Stimulated activated naive CD8-positive, alpha-beta T cell treated with anti-CD3 and anti-CD28 coated beads, Interleukin-15, Interleukin-2, amounts not matched to agents 100 ng/mL and 50 ng/mL, for 24 hours (primary cell): ENCODE results near the gene LGALS1.
"Not testable (repeated sequence)": the region's sequence is repeated elsewhere in the genome, so short reads cannot be mapped to it uniquely, and the experiment has no call there.

ENCODE experiments used
- H3K27ac Mint-ChIP-seq: one replicate; pipeline ENCODE4 v1.8.0; 2021; ENCODE audit warnings: mild to moderate bottlenecking, mixed read lengths
- H3K27me3 Mint-ChIP-seq: one replicate; pipeline ENCODE4 v1.8.0; 2021; ENCODE audit warnings: mixed read lengths
- H3K36me3 Mint-ChIP-seq: one replicate; pipeline ENCODE4 v1.8.0; 2021; ENCODE audit warnings: low read depth, mixed read lengths
- H3K4me1 Mint-ChIP-seq: one replicate; pipeline ENCODE4 v1.8.0; 2021; ENCODE audit warnings: low read depth, mixed read lengths
- H3K4me3 Mint-ChIP-seq: one replicate; pipeline ENCODE4 v1.8.0; 2021; ENCODE audit warnings: mild to moderate bottlenecking, mixed read lengths
- H3K9me3 Mint-ChIP-seq: one replicate; pipeline ENCODE4 v1.8.0; 2021; ENCODE audit warnings: mixed read lengths

Gene LGALS1

DNA sequence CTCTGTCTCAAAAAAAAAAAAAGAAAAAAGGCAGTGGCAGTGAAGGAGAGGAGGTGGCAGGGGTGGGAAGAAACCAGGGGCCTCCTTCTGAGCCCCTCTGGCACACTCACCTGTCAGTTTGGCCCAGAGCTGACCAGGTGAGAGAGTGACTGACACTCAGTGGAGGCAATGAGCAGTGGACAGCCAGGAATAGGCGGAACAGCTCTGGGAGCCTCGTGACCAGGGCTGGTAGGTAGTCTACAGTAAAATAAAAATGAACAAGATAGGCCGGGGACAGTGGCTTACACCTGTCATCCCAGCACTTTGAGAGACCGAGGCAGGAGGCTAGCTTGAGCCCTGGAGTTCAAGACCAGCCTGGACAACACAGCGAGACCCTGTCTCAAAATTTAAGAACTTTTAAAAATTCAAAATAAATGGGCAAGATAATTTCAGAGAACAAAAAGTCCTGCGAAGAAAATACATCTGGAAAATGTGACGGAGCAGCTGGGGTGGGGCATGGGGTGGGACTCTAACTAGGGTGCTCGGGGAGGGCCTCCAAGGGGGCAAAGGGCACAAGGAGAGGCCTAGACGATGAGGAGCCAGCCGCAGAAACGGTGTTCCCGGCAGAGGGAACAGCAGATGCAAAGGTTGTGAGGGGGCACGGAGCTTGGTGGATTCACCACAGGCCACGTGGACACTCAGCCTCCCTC lies 20.7 kb upstream of the LGALS1 start:
- Mint-ChIP-seq H3K27me3 (no peaks in the 10 kb centered on the region), H3K27ac (peak overlapping the region; percentile 33), H3K4me3 (no peak overlapping the region), H3K36me3 (peaks cover 27% of the 10 kb centered on the region), H3K9me3 (no peaks in the 10 kb centered on the region), H3K4me1 (peaks cover 15% of the 10 kb centered on the region)

DNA sequence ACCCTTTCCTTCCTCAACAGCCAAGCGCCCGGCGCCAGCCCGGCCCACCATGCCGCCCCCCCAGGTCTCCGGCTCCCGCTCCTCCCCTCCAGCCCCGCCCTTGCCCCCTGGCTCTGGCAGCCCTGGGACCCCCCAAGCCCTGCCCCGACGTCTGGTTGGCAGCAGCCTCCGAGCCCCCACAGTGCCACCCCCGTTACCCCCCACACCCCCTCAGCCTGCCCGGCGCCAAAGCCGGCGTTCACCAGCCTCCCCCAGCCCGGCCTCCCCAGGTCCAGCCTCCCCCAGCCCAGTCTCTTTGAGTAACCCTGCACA lies 20.2 kb upstream of the LGALS1 start:
- Mint-ChIP-seq H3K27ac (no peak overlapping the region), H3K4me1 (peaks cover 20% of the 10 kb centered on the region), H3K4me3 (no peak overlapping the region), H3K36me3 (peaks cover 24% of the 10 kb centered on the region), H3K9me3 (no peaks in the 10 kb centered on the region), H3K27me3 (no peaks in the 10 kb centered on the region)

DNA sequence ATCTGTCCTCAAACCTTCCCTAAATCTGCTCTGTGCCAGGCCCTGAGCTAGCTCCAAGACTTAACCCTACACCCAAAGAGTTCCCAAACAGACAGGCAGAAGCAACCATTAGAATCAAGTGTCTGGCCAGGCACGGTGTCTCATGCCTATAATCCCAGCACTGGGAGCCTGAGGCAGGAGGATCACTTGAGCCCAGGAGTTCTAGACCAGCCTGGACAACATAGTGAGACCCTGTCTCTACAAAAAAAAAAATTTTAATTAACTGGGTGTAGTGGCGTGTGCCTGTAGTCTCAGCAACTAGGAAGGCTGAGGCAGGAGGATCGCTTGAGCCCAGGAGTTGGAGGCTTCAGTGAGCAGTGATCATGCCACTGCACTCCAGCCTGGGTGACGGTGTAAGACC lies 18.9 kb upstream of the LGALS1 start:
- not testable (repeated sequence) for H3K9me3 Mint-ChIP-seq, H3K27ac Mint-ChIP-seq, H3K27me3 Mint-ChIP-seq, H3K4me3 Mint-ChIP-seq
- peaks cover 21% of the 10 kb centered on the region for H3K36me3 Mint-ChIP-seq
- peaks cover 34% of the 10 kb centered on the region for H3K4me1 Mint-ChIP-seq

DNA sequence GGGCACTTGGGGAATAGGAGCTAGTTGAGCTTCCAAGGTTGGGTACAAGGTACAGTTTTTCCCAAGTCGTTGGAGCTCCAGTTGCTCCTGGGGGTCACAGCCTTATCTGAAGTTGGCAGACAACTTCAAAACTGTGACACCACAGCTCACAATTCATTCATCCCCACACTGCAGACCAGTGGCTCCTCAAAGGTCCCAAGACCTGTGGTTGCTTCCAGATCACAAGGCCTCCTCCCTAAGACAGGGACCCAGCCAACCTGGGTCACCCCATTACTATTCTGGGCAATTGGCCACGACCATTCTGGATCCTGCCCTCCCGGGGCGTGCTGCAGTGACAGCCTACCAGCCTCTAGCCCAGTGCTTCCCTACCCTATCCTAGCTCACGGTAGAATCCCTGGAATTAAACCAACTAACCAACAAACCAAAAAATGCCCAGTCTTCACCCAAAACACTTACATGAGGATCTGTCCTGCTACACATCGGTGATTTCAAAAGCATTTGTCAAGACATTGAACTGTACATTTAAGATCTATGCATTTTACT lies 17.8 kb upstream of the LGALS1 start:
- H3K27ac Mint-ChIP-seq = peak overlapping the region; percentile 91
- peaks cover 41% of the 10 kb centered on the region for H3K4me1 Mint-ChIP-seq
- H3K36me3 Mint-ChIP-seq = peaks cover 20% of the 10 kb centered on the region
- H3K4me3 Mint-ChIP-seq = peak overlapping the region; percentile 87
- H3K27me3 Mint-ChIP-seq = no peaks in the 10 kb centered on the region
- H3K9me3 Mint-ChIP-seq = no peaks in the 10 kb centered on the region

DNA sequence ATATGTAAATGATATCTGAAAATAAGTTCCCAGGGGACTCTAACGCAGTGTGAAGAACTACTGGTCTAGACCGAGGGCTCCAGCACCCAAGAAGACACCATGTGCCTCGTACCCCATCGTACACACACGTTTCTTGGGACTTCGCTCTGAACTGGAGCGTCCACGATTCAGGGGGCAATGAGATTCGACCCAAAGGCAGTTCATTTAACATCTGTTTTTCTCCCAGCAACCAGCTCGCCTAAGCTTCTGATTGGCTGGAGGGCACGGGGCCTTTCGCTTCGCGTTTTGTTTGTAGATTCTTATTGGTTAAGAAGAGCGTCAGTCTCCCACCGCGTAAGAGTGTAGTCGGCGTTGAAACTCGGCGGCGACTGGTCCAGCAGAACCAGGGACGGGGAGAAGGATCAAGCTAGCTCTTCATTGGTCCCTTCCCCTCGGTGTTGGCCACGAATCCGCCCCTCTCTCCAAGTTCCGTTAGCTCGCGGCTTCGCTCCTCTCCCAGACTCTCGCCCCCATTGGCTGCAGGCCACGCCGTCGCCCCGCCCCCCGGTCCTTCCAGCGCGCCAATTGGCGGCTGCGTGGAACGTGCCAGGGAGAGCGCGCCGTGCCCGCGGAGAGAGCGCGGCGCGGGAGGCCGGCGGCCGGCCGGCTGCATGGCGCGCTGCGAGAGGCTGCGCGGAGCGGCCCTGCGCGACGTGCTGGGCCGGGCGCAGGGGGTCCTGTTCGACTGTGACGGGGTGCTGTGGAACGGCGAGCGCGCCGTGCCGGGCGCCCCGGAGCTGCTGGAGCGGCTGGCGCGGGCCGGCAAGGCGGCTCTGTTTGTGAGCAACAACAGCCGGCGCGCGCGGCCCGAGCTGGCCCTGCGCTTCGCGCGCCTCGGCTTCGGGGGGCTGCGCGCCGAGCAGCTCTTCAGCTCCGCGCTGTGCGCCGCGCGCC lies 17.0 kb upstream of the LGALS1 start, which contains the start of gene PDXP:
Gene PDXP, plus strand, starts transcription at position 591 of the 933 bp plus-strand sequence. Its CDS starts 60 bp downstream, at position 651.
- Mint-ChIP-seq H3K9me3 (no peaks in the 10 kb centered on the region), H3K4me3 (peak within 1 kb of the TSS; percentile 89), H3K36me3 (peaks cover 13% of the 10 kb centered on the region), H3K4me1 (peaks cover 41% of the 10 kb centered on the region), H3K27me3 (no peaks in the 10 kb centered on the region), H3K27ac (peak within 1 kb of the TSS; percentile 91)

DNA sequence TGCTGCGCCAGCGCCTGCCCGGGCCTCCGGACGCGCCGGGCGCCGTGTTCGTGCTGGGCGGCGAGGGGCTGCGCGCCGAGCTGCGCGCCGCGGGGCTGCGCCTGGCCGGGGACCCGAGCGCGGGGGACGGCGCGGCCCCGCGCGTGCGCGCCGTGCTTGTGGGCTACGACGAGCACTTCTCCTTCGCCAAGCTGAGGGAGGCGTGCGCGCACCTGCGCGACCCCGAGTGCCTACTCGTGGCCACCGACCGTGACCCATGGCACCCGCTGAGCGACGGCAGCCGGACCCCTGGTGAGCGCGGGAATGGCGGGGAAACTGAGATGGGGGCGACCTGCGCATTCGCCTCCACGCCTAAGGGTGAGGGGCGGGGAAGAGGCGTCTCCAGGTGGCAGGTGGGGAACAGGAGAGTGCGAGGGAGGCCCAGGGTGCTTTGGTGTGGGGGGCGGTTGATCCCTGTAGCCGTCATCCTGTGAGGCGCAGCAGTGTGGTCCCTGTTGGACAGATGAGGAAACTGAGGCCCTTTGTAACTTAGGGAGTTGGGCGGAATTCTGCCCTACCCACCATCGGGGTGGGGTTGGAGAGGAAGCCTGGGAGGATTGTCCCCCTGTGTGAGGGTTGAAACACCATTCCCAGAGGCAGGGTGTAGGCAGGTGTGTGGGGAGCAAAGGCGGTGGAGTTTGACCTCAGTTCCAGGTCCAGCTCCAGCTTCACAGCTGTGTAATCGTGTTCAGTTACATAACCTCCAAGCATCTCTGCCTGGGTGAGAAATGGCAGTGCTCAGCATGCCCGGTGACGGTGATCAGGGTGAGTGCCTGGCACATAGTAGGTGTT lies 16.2 kb upstream of the LGALS1 start:
- Mint-ChIP-seq H3K36me3 (peaks cover 12% of the 10 kb centered on the region), H3K4me3 (peak overlapping the region; percentile 89), H3K9me3 (no peaks in the 10 kb centered on the region), H3K27ac (peak overlapping the region; percentile 63), H3K27me3 (no peaks in the 10 kb centered on the region), H3K4me1 (peaks cover 41% of the 10 kb centered on the region)

DNA sequence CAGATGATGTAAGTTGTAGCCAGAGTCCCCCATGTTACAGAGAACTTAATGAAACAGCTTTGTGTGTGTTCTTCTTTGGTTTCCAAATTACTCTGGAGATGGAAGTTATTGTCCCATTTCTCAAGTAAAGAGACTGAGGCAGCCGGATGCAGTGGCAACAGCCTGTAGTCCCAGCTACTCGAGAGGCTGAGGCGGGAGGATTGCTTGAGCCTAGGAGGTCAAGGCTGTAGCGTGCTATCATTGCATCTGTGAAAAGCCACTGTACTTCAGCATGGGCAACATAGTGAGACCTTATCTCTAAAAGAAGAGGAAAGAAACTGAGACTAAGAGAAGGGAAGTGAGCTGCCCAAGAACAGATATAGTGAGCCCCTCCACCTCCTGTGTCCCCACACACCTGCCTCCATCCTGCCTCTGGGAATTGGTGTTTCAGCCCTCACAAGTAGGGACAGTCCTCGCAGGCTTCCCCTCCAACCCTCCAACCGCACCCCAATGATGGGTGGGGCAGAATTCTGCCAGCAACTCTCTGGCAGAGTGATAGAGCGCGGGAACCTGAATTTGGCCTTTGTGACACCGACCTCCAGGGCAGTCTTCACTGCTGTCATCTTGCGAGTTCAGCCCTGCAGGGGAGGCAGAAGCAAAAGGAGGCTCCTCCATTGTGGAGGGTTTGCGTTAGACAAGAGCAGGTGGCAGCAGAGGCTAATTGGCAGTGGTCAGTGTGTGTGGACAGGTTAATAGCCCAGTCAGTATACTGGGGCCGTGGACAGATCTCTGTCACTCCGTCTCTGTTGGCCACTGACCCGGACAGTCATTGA lies 15.3 kb upstream of the LGALS1 start:
- Mint-ChIP-seq H3K4me1 (peaks cover 41% of the 10 kb centered on the region), H3K9me3 (no peaks in the 10 kb centered on the region), H3K4me3 (peak overlapping the region; percentile 89), H3K36me3 (peaks cover 12% of the 10 kb centered on the region), H3K27me3 (no peaks in the 10 kb centered on the region), H3K27ac (peak overlapping the region; percentile 63)

DNA sequence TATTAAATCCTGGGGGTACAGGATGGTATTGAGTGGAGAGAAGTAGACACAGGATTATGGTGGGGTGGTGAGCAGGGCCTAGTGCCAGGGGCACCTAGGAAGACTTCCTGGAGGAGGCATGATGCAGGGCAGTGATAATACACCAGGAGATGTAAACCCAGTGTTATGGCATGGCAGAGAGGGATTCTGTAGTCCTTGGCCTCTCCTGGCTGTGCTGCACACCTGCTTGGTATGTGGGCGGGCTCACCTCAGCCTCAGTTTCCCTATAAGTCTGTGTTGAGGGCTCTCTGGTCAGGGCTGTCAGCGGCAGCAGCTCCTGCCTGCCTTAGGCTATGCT lies 14.8 kb upstream of the LGALS1 start:
- H3K4me1 Mint-ChIP-seq = peaks cover 41% of the 10 kb centered on the region
- H3K9me3 Mint-ChIP-seq = no peaks in the 10 kb centered on the region
- no peak overlapping the region for H3K27ac Mint-ChIP-seq
- peak overlapping the region; percentile 89 for H3K4me3 Mint-ChIP-seq
- peaks cover 15% of the 10 kb centered on the region for H3K36me3 Mint-ChIP-seq
- no peaks in the 10 kb centered on the region for H3K27me3 Mint-ChIP-seq

DNA sequence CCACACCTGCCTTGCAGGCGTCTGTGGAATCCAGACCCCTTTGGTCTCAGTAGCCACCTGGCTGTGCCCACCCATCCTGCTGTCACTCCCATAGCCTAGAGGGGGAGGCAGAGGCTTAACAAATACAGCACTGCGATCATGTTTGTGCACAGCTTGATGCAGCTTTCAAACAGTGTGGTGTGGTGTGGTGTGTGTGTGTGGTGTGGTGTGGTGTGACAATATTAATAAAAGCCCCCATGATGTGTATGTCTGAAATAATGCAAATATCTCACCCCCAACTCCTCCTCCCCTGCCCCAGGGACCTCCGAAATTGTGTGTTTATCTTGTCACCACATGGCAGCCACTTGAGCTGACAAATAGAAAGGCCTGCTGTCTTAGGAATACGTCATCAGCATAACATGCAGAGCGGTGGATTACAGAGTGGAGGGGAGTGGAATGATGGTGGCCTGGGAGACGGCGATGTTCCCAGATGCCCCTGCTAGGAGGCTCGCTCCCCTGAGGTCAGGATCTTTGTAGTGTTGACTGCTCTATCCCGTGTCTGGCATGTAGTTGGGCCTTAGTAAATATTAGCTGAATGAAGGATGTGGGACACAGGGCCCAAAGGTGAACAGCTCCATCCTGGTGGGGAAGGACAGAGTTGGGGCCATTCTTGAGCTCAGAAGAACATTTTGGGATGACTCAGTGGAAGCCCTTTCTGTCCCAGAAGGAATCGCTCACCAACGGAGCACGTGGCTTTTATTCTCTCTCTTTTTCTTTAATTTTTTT lies 14.1 kb upstream of the LGALS1 start:
- H3K9me3 Mint-ChIP-seq = no peaks in the 10 kb centered on the region
- no peak overlapping the region for H3K27ac Mint-ChIP-seq
- peaks cover 19% of the 10 kb centered on the region for H3K36me3 Mint-ChIP-seq
- peak overlapping the region; percentile 9 for H3K4me3 Mint-ChIP-seq
- H3K4me1 Mint-ChIP-seq = peaks cover 43% of the 10 kb centered on the region
- H3K27me3 Mint-ChIP-seq = no peaks in the 10 kb centered on the region

DNA sequence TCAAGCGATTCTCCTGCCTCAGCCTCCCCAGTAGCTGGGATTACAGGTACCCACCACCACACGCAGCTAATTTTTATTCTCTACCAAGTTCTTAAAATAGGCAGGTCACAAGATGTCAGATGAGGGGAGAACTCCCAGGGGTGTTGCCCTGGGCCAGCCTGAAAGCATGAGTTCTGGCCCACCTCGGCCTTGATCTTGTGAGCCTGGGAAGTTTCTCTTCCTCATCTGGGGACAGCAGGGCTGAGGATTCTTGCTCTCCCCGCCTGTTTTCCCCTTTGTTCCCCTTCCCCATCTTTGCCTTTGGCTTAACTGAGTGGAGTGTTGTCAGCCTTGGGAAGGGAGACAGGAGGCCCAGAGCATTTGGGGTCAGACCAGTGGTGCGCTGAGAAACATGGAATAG lies 13.4 kb upstream of the LGALS1 start:
- Mint-ChIP-seq H3K36me3 (peaks cover 25% of the 10 kb centered on the region), H3K4me1 (peaks cover 43% of the 10 kb centered on the region), H3K27me3 (no peaks in the 10 kb centered on the region), H3K9me3 (no peaks in the 10 kb centered on the region), H3K27ac (no peak overlapping the region), H3K4me3 (no peak overlapping the region)

DNA sequence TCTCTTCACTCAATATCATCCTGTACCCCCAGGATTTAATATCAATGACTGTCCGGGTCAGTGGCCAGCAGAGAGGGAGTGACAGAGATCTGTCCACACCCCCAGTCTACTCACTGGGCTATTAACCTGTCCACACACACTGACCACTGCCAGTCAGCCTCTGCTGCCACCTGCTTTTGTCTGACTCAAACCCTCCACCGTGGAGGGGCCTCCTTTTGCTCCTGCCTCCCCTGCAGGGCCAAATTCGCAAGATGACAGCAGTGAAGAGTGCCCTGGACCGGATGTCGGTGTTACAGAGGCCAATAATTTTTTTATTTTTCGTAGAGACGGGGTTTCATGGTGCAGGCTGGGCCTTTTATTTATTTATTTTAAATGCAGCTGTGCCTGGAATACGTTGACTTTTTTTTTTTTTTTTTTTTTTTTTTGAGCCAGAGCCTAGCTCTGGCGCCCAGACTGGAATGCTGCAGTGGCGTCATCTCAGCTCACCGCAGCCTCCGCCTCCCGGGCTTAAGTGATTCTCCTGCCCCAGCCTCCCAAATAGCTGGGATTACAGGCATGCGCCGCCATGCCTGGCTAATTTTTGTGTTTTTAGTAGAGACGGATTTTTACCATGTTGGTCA lies 11.8 kb upstream of the LGALS1 start:
- no peak overlapping the region for H3K27ac Mint-ChIP-seq

DNA sequence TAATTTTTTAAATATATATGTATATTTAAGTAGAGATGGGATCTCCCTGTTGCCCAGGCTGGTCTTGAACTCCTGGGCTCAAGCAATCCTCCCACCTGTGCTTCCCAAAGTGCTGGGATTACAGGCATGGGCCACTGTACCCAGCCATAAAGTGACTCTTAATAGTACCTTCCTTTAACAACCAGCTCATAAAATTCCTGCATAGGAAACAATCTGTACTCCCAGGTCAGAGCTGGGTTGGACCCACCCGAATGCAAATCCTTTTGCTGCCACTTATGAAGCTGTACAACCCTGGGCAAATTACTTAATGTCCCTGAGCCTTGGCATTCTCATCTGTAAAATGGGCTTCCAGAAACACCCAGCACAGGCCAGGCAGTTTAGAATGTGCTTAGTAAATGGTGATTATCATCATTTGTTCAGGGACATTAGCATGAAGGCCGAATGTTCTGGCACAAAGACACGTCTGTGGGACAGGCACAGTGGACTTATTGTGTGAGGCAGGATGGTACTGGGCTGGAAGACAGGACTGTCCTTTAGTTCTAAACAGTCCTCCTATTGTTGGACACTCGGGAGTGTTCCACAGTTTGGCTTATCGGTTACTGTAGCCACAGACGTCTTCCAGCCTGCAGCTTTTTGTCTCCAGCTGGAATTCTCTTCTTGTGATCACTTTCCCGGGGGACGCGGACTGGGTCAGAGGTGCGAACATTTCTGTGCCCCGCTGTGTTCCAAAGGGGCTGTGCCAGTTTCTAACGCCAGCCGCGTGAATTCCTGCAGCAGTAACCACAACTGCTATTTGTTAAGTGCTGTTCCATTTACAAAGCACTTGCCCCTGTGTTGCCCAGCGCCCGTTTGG lies 11.0 kb upstream of the LGALS1 start:
- H3K27ac Mint-ChIP-seq = no peak overlapping the region
- no peak overlapping the region for H3K4me3 Mint-ChIP-seq

More for the DNA sequence above, 11.8 kb upstream of the LGALS1 start:
- Mint-ChIP-seq H3K36me3 (peaks cover 25% of the 10 kb centered on the region), H3K4me3 (no peak overlapping the region), H3K4me1 (peaks cover 34% of the 10 kb centered on the region), H3K9me3 (no peaks in the 10 kb centered on the region), H3K27me3 (no peaks in the 10 kb centered on the region)

More for the DNA sequence above, 11.0 kb upstream of the LGALS1 start:
- Mint-ChIP-seq H3K9me3 (no peaks in the 10 kb centered on the region), H3K36me3 (peaks cover 25% of the 10 kb centered on the region), H3K27me3 (no peaks in the 10 kb centered on the region), H3K4me1 (peaks cover 33% of the 10 kb centered on the region)
